GM23248 (cell line): ENCODE data around the gene SLITRK5. TPM values are rescaled to one million over a fixed set of nuclear protein-coding genes. Genes with fewer than 3 reads are reported as not detected.
A peak's percentile ranks its signal among the peaks of the same experiment; 100 is the strongest.

Experiments
- DNase-seq: peaks from one replicate; pipeline ENCODE4 v3.0.0-alpha.2; 2015
- H2AFZ ChIP-seq: fragments of 200-600 bp; sonication (generic); 2 replicates; pipeline ENCODE4 v1.6.1; 2016; ENCODE audit warnings: antibody characterized with exemption
- H3F3A ChIP-seq: fragments of 200-600 bp; sonication (generic); 2 replicates; pipeline ENCODE4 v1.6.1; 2016; ENCODE audit warnings: mild to moderate bottlenecking, antibody characterized with exemption, mixed run types; ENCODE audit not compliant: insufficient read depth
- H3K27ac ChIP-seq: fragments of 200-600 bp; sonication (generic); 2 replicates; pipeline ENCODE4 v1.5.1; 2016; ENCODE audit warnings: mild to moderate bottlenecking
- H3K27me3 ChIP-seq: fragments of 200-600 bp; sonication (generic); replicated peaks from 2 replicates; pipeline ENCODE4 v1.6.1; 2016; ENCODE audit warnings: mild to moderate bottlenecking; ENCODE audit not compliant: insufficient read depth
- H3K36me3 ChIP-seq: fragments of 200-600 bp; sonication (generic); 2 replicates; pipeline ENCODE4 v1.6.1; 2016; ENCODE audit warnings: low read depth, mild to moderate bottlenecking
- H3K4me1 ChIP-seq: fragments of 200-600 bp; sonication (generic); 2 replicates; pipeline ENCODE4 v1.6.1; 2016; ENCODE audit warnings: mild to moderate bottlenecking; ENCODE audit not compliant: insufficient read depth
- H3K4me2 ChIP-seq: fragments of 200-600 bp; sonication (generic); one replicate; pipeline ENCODE4 v1.6.1; 2016; ENCODE audit warnings: mild to moderate bottlenecking; ENCODE audit not compliant: unreplicated experiment
- H3K4me3 ChIP-seq: fragments of 200-600 bp; sonication (generic); 2 replicates; pipeline ENCODE4 v1.5.1; 2016; ENCODE audit warnings: mild to moderate bottlenecking
- H3K79me2 ChIP-seq: fragments of 200-600 bp; sonication (generic); 2 replicates; pipeline ENCODE4 v1.6.1; 2016; ENCODE audit warnings: mild to moderate bottlenecking; ENCODE audit not compliant: insufficient read depth
- H3K9ac ChIP-seq: fragments of 200-600 bp; sonication (generic); 2 replicates; pipeline ENCODE4 v1.6.1; 2016; ENCODE audit warnings: mild to moderate bottlenecking
- H3K9me2 ChIP-seq: fragments of 200-600 bp; sonication (generic); 2 replicates; pipeline ENCODE4 v1.6.1; 2016; ENCODE audit warnings: mixed run types, mild to moderate bottlenecking, moderate library complexity; ENCODE audit not compliant: insufficient read depth
- H3K9me3 ChIP-seq: fragments of 200-600 bp; sonication (generic); one replicate; pipeline ENCODE4 v1.6.1; 2017; ENCODE audit warnings: low read depth
- H4K20me1 ChIP-seq: fragments of 200-600 bp; sonication (generic); 2 replicates; pipeline ENCODE4 v1.6.0; 2016; ENCODE audit not compliant: insufficient read depth
- EZH2 ChIP-seq: fragments of 200-600 bp; sonication (generic); IDR thresholded peaks from 2 replicates; pipeline ENCODE4 v1.6.1; 2018; ENCODE audit warnings: antibody characterized with exemption, mild to moderate bottlenecking; ENCODE audit not compliant: insufficient read depth, poor library complexity, severe bottlenecking
- EZH2phosphoT487 ChIP-seq: fragments of 200-600 bp; sonication (generic); IDR thresholded peaks from 2 replicates; pipeline ENCODE4 v1.6.1; 2018; ENCODE audit warnings: antibody characterized with exemption, moderate library complexity, mild to moderate bottlenecking, low read depth; ENCODE audit not compliant: insufficient read depth
- WGBS, 2 experiments: methylation state at CpG; one replicate each; pipeline ENCODE4 v1.1.6; 2015 to 2017; ENCODE audit warnings: low lambda C conversion rate in 2 of 2, low coverage in 1 of 2; ENCODE audit errors: missing lambda C conversion rate in 2 of 2; 5-methylcytosine and 5-hydroxymethylcytosine counted together
- in situ Hi-C: fragments of 300-500 bp; cut with MboI; formaldehyde crosslinking; loops from 2 replicates; pipeline ENCODE4 v1.15.0; 2020
- polyA plus RNA-seq: library from polyadenylated mRNA; unstranded; fragments of >200 nt; fragmentation: Nextera tagmentation; extraction: Ambion mirVana; gene quantifications from 2 replicates; pipeline ENCODE4 v1.2.1, GENCODE V29; 2016
- total RNA-seq: library from RNA; depleted of rRNA; stranded (reverse); fragments of >200 nt; shearing (Covaris generic); gene quantifications from 2 replicates; pipeline ENCODE4 v1.2.3, GENCODE V29; 2014

SLITRK5 gene
- total and polyA plus RNA-seq, 2 experiments from 2014 or later: not detected

GRCh38 chr13:87674247-87674738, 3.1 kb downstream of the SLITRK5 start:
- no peak overlapping the region for H3K27ac ChIP-seq
- no peaks in the 10 kb centered on the region for H3K36me3 ChIP-seq
- in situ Hi-C loops: no loop called here
- H3K9me3 ChIP-seq: no peaks in the 10 kb centered on the region
- 10 to 14% methylated on average over 27 of the region's 27 CpGs for WGBS, 2 experiments
- TF ChIP-seq EZH2phosphoT487 (no peak), EZH2 (no peak)
- H2AFZ ChIP-seq: no peak overlapping the region
- no peak overlapping the region for H3K4me2 ChIP-seq
- H3F3A ChIP-seq: no peaks in the 10 kb centered on the region
- no peak overlapping the region for H3K9ac ChIP-seq
- H3K27me3 ChIP-seq: peaks cover 48% of the 10 kb centered on the region
- DNase-seq: no peak
- no peaks in the 10 kb centered on the region for H4K20me1 ChIP-seq
- no peaks in the 10 kb centered on the region for H3K4me1 ChIP-seq
- no peaks in the 10 kb centered on the region for H3K79me2 ChIP-seq
- H3K9me2 ChIP-seq: no peaks in the 10 kb centered on the region
- H3K4me3 ChIP-seq: no peak overlapping the region

- in situ Hi-C loops: no loop called here
- Histone ChIP-seq H3K36me3 (no peaks in the 10 kb centered on the region), H3K79me2 (no peaks in the 10 kb centered on the region), H3K27ac (no peak overlapping the region), H3K9me2 (no peaks in the 10 kb centered on the region), H3K9me3 (no peaks in the 10 kb centered on the region), H3F3A (no peaks in the 10 kb centered on the region), H4K20me1 (no peaks in the 10 kb centered on the region), H3K9ac (no peak overlapping the region), H3K27me3 (peaks cover 48% of the 10 kb centered on the region), H3K4me2 (no peak overlapping the region), H3K4me1 (no peaks in the 10 kb centered on the region), H3K4me3 (no peak overlapping the region), H2AFZ (no peak overlapping the region)
- TF ChIP-seq EZH2phosphoT487 (no peak), EZH2 (no peak)
- no peak for DNase-seq
- WGBS, 2 experiments: 61% methylated on average over 10 of the region's 10 CpGs
Measured at GRCh38 chr13:87675851-87676250, 4.7 kb downstream of the SLITRK5 start.

GRCh38 chr13:87676254-87677042, 5.3 kb downstream of the SLITRK5 start:
- no peak overlapping the region for H3K4me2 ChIP-seq

GRCh38 chr13:87677043-87677495, 5.9 kb downstream of the SLITRK5 start:
- Histone ChIP-seq H3K9me2 (no peaks in the 10 kb centered on the region), H3K27ac (no peak overlapping the region), H3K27me3 (peaks cover 48% of the 10 kb centered on the region), H3K79me2 (no peaks in the 10 kb centered on the region), H3K4me1 (no peaks in the 10 kb centered on the region), H3K4me2 (no peak overlapping the region), H2AFZ (peak overlapping the region; percentile 60; the same call in 1 of the 2 replicates), H3K9me3 (no peaks in the 10 kb centered on the region), H3F3A (no peaks in the 10 kb centered on the region), H3K36me3 (no peaks in the 10 kb centered on the region), H3K9ac (no peak overlapping the region), H3K4me3 (no peak overlapping the region), H4K20me1 (no peaks in the 10 kb centered on the region)
- in situ Hi-C loops: no loop called here
- TF ChIP-seq EZH2 (no peak), EZH2phosphoT487 (no peak)
- DNase-seq: no peak
- WGBS, 2 experiments: 21 to 23% methylated on average over 29 of the region's 29 CpGs

More at GRCh38 chr13:87676254-87677042, 5.3 kb downstream of the SLITRK5 start:
- H3K4me3 ChIP-seq: no peak overlapping the region
- H4K20me1 ChIP-seq: no peaks in the 10 kb centered on the region
- H3K9me2 ChIP-seq: no peaks in the 10 kb centered on the region
- no peak for TF ChIP-seq EZH2phosphoT487
- no peak for TF ChIP-seq EZH2
- H3K36me3 ChIP-seq: no peaks in the 10 kb centered on the region
- no peaks in the 10 kb centered on the region for H3K79me2 ChIP-seq
- peaks cover 48% of the 10 kb centered on the region for H3K27me3 ChIP-seq
- WGBS, 2 experiments: 73 to 74% methylated on average over 33 of the region's 33 CpGs
- no peaks in the 10 kb centered on the region for H3K9me3 ChIP-seq
- in situ Hi-C loops: no loop called here
- no peak overlapping the region for H3K9ac ChIP-seq
- H3F3A ChIP-seq: no peaks in the 10 kb centered on the region
- DNase-seq: no peak
- no peak overlapping the region for H3K27ac ChIP-seq
- no peaks in the 10 kb centered on the region for H3K4me1 ChIP-seq
- H2AFZ ChIP-seq: no peak overlapping the region
